Nephron (organoid): ENCODE measurements around the gene ZFAND3.
A peak's percentile ranks its signal among the peaks of the same experiment; 100 is the strongest.

Experiments
- H3K27ac Mint-ChIP-seq, 3 experiments: 2 replicates each; pipeline ENCODE4 v1.8.0; 2020; ENCODE audit warnings: mixed read lengths in 3 of 3, mild to moderate bottlenecking in 2 of 3, moderate library complexity in 1 of 3
- H3K27me3 Mint-ChIP-seq: 2 replicates; pipeline ENCODE4 v1.8.0; 2021; ENCODE audit warnings: low read depth, mild to moderate bottlenecking, moderate library complexity, mixed read lengths
- H3K36me3 Mint-ChIP-seq: 2 replicates; pipeline ENCODE4 v1.8.0; 2020; ENCODE audit warnings: low read depth, mixed read lengths
- H3K4me1 Mint-ChIP-seq: 2 replicates; pipeline ENCODE4 v1.8.0; 2020; ENCODE audit warnings: mixed read lengths
- H3K4me3 Mint-ChIP-seq, 3 experiments: 2 replicates each; pipeline ENCODE4 v1.8.0; 2020; ENCODE audit warnings: mild to moderate bottlenecking in 3 of 3, mixed read lengths in 3 of 3, moderate library complexity in 2 of 3
- H3K9me3 Mint-ChIP-seq: 2 replicates; pipeline ENCODE4 v1.8.0; 2020; ENCODE audit warnings: mixed read lengths
- CTCF ChIP-seq, 3 experiments: fragments of 200-600 bp; sonication (generic); IDR thresholded peaks; one replicate each; pipeline ENCODE4 v1.5.0; 2021; ENCODE audit warnings: antibody characterized with exemption in 3 of 3; ENCODE audit not compliant: unreplicated experiment in 3 of 3

Gene ZFAND3

GRCh38 chr6:37800703-37801604 is 18.6 kb upstream of the ZFAND3 start:
- Mint-ChIP-seq H3K36me3 (no peaks in the 10 kb centered on the region), H3K27ac (no peak overlapping the region), H3K4me3 (no peak overlapping the region), H3K4me1 (peaks cover 8% of the 10 kb centered on the region), H3K27me3 (peaks cover 10% of the 10 kb centered on the region), H3K9me3 (no peaks in the 10 kb centered on the region)
- TF ChIP-seq CTCF (IDR thresholded peaks at IDR 0.05; ENCODE audit: unreplicated experiment in 3 of 3), result no peak

GRCh38 chr6:37801605-37801940 is 18.0 kb upstream of the ZFAND3 start:
- no peaks in the 10 kb centered on the region for H3K9me3 Mint-ChIP-seq
- H3K27me3 Mint-ChIP-seq, result peaks cover 10% of the 10 kb centered on the region
- no peak for TF ChIP-seq CTCF (IDR thresholded peaks at IDR 0.05; ENCODE audit: unreplicated experiment in 3 of 3)
- H3K27ac Mint-ChIP-seq, result no peak overlapping the region
- no peak overlapping the region for H3K4me3 Mint-ChIP-seq
- H3K4me1 Mint-ChIP-seq, result peaks cover 8% of the 10 kb centered on the region
- H3K36me3 Mint-ChIP-seq, result no peaks in the 10 kb centered on the region

DNA sequence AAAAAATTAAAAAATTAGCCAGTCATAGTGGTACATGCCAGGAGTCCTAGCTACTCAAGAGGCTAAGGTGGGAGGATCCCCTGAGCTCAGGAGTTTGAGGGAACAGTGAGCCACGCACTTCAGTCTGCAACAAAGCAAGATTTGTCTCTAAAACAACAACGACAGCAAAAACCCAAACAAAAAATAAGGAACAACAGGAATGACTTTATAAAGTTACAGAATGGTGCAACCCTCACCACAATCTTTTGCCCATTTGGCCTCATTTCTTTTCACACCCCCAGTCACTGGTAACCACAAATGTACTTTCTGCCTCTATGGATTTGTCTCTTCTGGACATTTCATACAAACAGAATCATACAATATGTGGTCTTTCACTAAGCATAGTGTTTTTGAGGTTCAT is 16.7 kb upstream of the ZFAND3 start:
- no peak for TF ChIP-seq CTCF (IDR thresholded peaks at IDR 0.05; ENCODE audit: unreplicated experiment in 3 of 3)
- Mint-ChIP-seq H3K4me1 (peaks cover 13% of the 10 kb centered on the region), H3K4me3 (no peak overlapping the region), H3K36me3 (no peaks in the 10 kb centered on the region), H3K27me3 (peaks cover 7% of the 10 kb centered on the region), H3K9me3 (no peaks in the 10 kb centered on the region), H3K27ac (no peak overlapping the region)

DNA sequence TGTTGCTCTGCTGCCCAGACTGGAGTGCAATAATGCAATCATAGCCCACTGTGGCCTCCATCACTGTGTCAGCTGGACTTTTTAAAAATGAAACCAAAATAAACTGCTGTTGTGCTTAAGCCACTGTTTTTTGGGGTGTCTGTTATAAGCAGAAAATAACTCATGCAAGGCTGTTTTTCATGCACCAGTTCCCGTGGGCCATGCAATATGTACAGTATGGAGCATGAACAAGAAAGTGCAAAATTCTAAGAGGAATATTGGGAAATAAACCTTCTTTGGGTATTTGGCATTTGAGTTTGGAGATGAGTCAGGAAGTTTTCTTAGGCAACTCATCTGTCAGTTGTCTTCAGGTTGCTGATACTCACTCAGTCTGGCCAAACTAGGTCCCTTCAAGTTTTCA is 14.9 kb upstream of the ZFAND3 start:
- no peak for TF ChIP-seq CTCF (IDR thresholded peaks at IDR 0.05; ENCODE audit: unreplicated experiment in 3 of 3)
- Mint-ChIP-seq H3K36me3 (no peaks in the 10 kb centered on the region), H3K9me3 (no peaks in the 10 kb centered on the region), H3K4me3 (no peak overlapping the region), H3K4me1 (peaks cover 23% of the 10 kb centered on the region), H3K27me3 (peaks cover 15% of the 10 kb centered on the region), H3K27ac (no peak overlapping the region)

GRCh38 chr6:37806213-37806612 is 13.3 kb upstream of the ZFAND3 start:
- peaks cover 15% of the 10 kb centered on the region for H3K27me3 Mint-ChIP-seq
- no peak overlapping the region for H3K4me3 Mint-ChIP-seq
- H3K4me1 Mint-ChIP-seq, result peaks cover 24% of the 10 kb centered on the region
- H3K27ac Mint-ChIP-seq, result no peak overlapping the region
- H3K36me3 Mint-ChIP-seq, result no peaks in the 10 kb centered on the region
- H3K9me3 Mint-ChIP-seq, result no peaks in the 10 kb centered on the region
- TF ChIP-seq CTCF (IDR thresholded peaks at IDR 0.05; ENCODE audit: unreplicated experiment in 3 of 3), result no peak

GRCh38 chr6:37807656-37808055 is 11.9 kb upstream of the ZFAND3 start:
- H3K4me1 Mint-ChIP-seq, result peaks cover 24% of the 10 kb centered on the region
- H3K36me3 Mint-ChIP-seq, result no peaks in the 10 kb centered on the region
- TF ChIP-seq CTCF (IDR thresholded peaks at IDR 0.05; ENCODE audit: unreplicated experiment in 3 of 3), result peak in 2 of 3 experiments; percentile 20 to 37
- no peak overlapping the region for H3K4me3 Mint-ChIP-seq
- peaks cover 15% of the 10 kb centered on the region for H3K27me3 Mint-ChIP-seq
- H3K9me3 Mint-ChIP-seq, result peaks cover 3% of the 10 kb centered on the region
- peak overlapping the region; percentile 46 to 84 (median 82) for H3K27ac Mint-ChIP-seq
